HG03135 (cell line): Measurements from ENCODE around the gene AFAP1.

Experiments used
- ATAC-seq: cut with Tn5 transposase; IDR thresholded peaks from one replicate; pipeline ENCODE4 v1.9.1; 2021; ENCODE audit warnings: mild to moderate bottlenecking, moderate library complexity; ENCODE audit not compliant: unreplicated experiment

Gene AFAP1

GRCh38 chr4:7939377-7940108, at the start of gene AFAP1:
Gene AFAP1 (minus strand): TSS chr4:7939861. CDS start chr4:7872078, 67,783 bp downstream.
- peak; percentile 90 for ATAC-seq

- no peak for ATAC-seq
These were observed 48.8 kb upstream of the AFAP1 start for GRCh38 chr4:7988437-7988836.

GRCh38 chr4:7987148-7987989, 47.7 kb upstream of the AFAP1 start:
- ATAC-seq = peak; percentile 64

GRCh38 chr4:7985891-7986441, 46.3 kb upstream of the AFAP1 start:
- ATAC-seq = no peak

GRCh38 chr4:7985072-7985471, 45.4 kb upstream of the AFAP1 start:
- ATAC-seq = no peak

- ATAC-seq = no peak
These were observed 44.7 kb upstream of the AFAP1 start for GRCh38 chr4:7984286-7984925.

- no peak for ATAC-seq
These were observed 43.6 kb upstream of the AFAP1 start for GRCh38 chr4:7983296-7983695.

GRCh38 chr4:7981738-7982394, 42.2 kb upstream of the AFAP1 start:
- no peak for ATAC-seq

GRCh38 chr4:7980036-7980435, 40.4 kb upstream of the AFAP1 start:
- no peak for ATAC-seq

- ATAC-seq = no peak
These were observed 39.9 kb upstream of the AFAP1 start for GRCh38 chr4:7979652-7979968.

GRCh38 chr4:7978907-7979651, 39.4 kb upstream of the AFAP1 start:
- no peak for ATAC-seq

GRCh38 chr4:7978489-7978888, 38.8 kb upstream of the AFAP1 start:
- no peak for ATAC-seq

GRCh38 chr4:7976634-7977033, 37.0 kb upstream of the AFAP1 start:
- no peak for ATAC-seq

- ATAC-seq = no peak
These were observed 36.4 kb upstream of the AFAP1 start for GRCh38 chr4:7976025-7976424.

GRCh38 chr4:7974425-7974824, 34.8 kb upstream of the AFAP1 start:
- ATAC-seq = no peak

GRCh38 chr4:7973545-7973981, 33.9 kb upstream of the AFAP1 start:
- ATAC-seq = no peak

GRCh38 chr4:7971881-7972500, 32.3 kb upstream of the AFAP1 start:
- ATAC-seq = no peak

- ATAC-seq = no peak
These were observed 31.5 kb upstream of the AFAP1 start for GRCh38 chr4:7971159-7971631.

- ATAC-seq = peak; percentile 20
These were observed 30.8 kb upstream of the AFAP1 start for GRCh38 chr4:7970361-7970946.
